ENCODE results near the gene ELFN2.

Gene ELFN2

DNA sequence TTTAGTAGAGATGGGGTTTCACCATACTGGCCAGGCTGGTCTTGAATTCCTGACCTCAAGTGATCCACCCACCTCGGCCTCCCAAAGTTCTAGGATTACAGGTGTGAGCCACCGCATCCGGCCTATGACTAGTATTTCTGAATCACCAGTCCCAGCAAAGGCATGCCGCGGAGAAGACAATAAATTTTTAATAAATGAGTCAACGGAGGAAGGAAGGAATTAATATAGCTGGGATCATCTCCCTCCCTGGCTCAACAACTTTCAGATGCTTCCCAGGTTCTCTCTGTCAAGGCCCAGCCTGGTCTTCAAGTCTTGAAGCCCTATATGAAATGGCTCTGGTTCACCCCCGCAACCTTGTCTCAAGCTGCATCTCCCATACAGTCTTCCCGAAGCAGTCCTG, 99.3 kb downstream of the ELFN2 start:
- peak; percentile 63 for DNase-seq (ENCODE audit: low read depth)
- TF ChIP-seq, protein P1, sequence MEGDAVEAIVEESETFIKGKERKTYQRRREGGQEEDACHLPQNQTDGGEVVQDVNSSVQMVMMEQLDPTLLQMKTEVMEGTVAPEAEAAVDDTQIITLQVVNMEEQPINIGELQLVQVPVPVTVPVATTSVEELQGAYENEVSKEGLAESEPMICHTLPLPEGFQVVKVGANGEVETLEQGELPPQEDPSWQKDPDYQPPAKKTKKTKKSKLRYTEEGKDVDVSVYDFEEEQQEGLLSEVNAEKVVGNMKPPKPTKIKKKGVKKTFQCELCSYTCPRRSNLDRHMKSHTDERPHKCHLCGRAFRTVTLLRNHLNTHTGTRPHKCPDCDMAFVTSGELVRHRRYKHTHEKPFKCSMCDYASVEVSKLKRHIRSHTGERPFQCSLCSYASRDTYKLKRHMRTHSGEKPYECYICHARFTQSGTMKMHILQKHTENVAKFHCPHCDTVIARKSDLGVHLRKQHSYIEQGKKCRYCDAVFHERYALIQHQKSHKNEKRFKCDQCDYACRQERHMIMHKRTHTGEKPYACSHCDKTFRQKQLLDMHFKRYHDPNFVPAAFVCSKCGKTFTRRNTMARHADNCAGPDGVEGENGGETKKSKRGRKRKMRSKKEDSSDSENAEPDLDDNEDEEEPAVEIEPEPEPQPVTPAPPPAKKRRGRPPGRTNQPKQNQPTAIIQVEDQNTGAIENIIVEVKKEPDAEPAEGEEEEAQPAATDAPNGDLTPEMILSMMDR (IDR thresholded peaks at IDR 0.05; ENCODE audit: control insufficient read depth, insufficient read depth, low read depth, low read length, missing control alignments) = no peak
- H3K4me3 ChIP-seq (ENCODE audit: control insufficient read depth, low read depth, low read length) = no peak overlapping the region

DNA sequence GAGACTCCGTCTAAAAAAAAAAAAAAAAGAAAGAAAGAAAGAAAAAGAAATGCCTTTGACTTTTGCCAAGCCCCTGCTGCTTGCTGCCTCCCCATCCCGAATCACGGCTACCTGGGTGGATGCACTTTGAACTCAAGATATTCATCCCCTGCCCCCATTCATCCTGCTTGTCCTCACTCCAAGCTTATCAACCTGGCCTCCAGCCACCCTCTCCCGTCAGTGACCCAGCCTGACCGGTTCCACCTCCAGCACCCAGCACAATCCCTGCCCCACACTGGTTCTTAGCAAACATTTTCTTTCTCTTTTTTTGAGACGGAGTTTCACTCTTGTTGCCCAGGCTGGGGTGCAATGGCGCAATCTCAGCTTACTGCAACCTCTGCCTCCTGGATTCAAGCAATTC, 100.6 kb downstream of the ELFN2 start:
- no peak overlapping the region for H3K4me3 ChIP-seq (ENCODE audit: control insufficient read depth, low read depth, low read length)
- DNase-seq (ENCODE audit: low read depth) = no peak
- TF ChIP-seq, protein P1 (IDR thresholded peaks at IDR 0.05; ENCODE audit: control insufficient read depth, insufficient read depth, low read depth, low read length, missing control alignments) = no peak

DNA sequence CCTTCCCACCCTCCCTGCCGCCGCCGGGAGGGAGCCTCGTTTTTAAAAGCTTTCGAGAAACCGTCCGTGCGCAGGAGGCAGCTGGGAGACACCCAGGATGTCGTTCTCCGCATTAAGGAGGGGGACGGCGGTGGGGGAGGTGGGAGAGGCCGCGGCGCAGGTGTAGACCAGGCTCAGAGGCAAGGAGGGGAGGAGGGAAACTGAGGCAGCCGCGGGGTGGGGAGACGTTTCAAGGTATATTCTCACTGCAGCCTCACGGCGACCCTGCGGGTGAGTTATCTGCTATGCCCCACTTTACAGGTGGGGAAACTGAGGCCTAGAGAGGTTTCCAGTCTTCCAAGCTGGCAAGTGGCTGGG, 102.3 kb downstream of the ELFN2 start:
- TF ChIP-seq, protein P1 (IDR thresholded peaks at IDR 0.05; ENCODE audit: control insufficient read depth, insufficient read depth, low read depth, low read length, missing control alignments) = no peak
- peak overlapping the region; percentile 11; the same call in 1 of the 2 replicates for H3K4me3 ChIP-seq (ENCODE audit: control insufficient read depth, low read depth, low read length)
- no peak for DNase-seq (ENCODE audit: low read depth)

DNA sequence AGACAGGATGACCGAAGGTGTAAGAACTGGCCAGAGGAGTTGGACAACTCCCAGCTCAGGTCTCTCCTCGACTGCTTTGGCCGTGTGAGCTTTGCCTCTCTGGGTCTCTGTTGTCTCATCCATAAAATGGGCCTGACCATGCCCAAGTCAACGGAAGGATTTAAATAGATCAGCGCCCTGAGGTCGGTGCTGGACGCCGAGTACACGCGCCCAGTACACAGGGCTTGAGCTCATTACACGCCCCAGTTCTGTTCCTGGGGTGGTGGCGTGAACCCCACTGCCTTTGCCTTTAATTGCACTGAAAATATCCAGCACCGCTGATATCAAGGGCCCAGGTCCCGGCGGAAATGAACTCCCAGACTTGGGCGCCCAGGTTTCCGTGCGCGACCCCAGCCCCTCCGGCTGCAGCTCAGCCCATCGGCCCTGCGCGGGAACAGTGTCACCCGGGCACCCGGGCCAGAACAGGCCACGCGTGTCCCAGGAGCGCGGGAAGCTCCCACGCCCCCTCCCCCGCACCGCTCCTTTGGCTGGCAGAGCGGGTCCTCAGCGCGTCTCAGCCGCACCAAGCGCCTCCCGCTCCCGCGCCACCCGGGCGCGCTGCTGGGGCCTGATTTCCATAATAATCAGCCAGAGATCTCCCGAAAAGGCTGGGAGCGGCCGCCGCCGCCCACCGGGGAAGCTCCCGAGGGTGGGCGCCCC, 102.8 kb downstream of the ELFN2 start:
- no peak for DNase-seq (ENCODE audit: low read depth)
- TF ChIP-seq, protein P1 (IDR thresholded peaks at IDR 0.05; ENCODE audit: control insufficient read depth, insufficient read depth, low read depth, low read length, missing control alignments) = no peak
- peak overlapping the region; percentile 11; the same call in 1 of the 2 replicates for H3K4me3 ChIP-seq (ENCODE audit: control insufficient read depth, low read depth, low read length)

DNA sequence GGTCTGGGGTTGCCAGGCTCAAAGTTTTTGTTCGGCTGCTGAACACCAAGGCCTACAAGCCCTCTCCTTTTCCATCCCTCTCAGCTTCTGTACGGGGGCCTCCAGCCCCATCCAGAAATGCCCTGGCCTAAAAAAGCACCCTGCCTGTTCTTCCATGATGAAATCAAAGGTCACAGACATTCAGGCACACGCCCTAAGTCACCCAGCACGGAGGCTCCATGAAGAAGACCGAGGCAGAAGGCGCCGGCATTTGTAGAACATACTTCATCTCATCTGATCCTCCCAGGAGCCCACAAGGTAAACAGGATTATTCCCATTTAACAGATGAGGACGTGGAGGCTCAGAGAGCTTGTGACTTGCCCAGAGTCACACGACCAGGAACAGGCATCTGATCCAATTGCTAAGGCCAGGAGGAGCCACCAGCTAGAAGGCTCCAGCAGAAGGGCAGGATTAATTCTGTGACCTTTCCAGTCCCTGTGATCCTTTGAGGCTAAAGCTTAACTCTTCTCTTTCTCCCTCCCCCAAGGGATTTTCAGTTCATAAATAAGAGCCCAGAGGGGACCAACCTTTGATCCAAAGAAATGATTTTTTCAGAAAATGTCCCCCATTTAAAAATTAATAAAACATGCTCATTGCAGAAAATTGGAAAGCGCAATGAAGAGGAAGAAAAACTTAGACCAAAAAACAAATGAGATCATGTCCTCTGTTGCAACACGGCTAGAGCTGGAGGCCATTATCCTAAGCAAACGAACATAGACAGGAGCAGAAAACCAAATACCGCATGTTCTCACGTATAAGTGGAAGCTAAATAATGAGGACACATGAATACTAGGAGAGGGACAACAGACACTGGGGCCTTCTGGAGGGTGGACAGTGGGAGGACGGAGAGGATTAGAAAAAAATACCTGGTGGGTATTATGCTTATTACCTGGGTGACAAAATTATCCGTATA, 106.3 kb downstream of the ELFN2 start:
- TF ChIP-seq, protein P1 (IDR thresholded peaks at IDR 0.05; ENCODE audit: control insufficient read depth, insufficient read depth, low read depth, low read length, missing control alignments) = no peak
- no peak overlapping the region for H3K4me3 ChIP-seq (ENCODE audit: control insufficient read depth, low read depth, low read length)
- no peak for DNase-seq (ENCODE audit: low read depth)

DNA sequence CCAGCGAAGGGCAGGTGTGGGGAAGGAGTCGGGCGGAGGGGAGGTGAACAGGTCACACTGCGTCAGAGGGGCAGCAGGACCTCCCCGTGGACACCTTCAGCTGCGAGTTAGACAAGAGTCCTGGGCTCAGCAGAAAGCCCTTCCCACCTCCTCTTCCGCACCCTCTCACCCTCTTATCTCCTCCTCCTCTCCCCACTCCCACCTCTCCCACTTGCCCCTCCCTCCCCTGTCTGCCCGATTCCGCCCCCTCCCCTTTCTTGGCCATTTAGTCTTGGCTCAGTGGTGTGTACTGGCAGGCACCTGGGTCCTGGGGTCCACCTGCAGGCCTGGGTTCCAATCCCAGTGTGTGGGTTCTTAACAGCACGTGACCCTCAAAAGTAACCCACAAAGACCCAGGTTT, 107.8 kb downstream of the ELFN2 start:
- no peak overlapping the region for H3K4me3 ChIP-seq (ENCODE audit: control insufficient read depth, low read depth, low read length)
- DNase-seq (ENCODE audit: low read depth) = no peak
- TF ChIP-seq, protein P1 (IDR thresholded peaks at IDR 0.05; ENCODE audit: control insufficient read depth, insufficient read depth, low read depth, low read length, missing control alignments) = no peak
